22Rv1 (cell line): ENCODE measurements around the gene PPP4R3C.

Experiments used
- ZFX ChIP-seq: fragments of 450-650 bp; IDR thresholded peaks from 2 replicates; pipeline ENCODE4 v1.6.1; 2017; ENCODE audit warnings: antibody characterized with exemption, borderline replicate concordance
- TF ChIP-seq, protein P1 (sequence below): fragments of 450-650 bp; IDR thresholded peaks from 2 replicates; pipeline ENCODE4 v1.5.1; 2017; ENCODE audit warnings: mild to moderate bottlenecking

DNA sequence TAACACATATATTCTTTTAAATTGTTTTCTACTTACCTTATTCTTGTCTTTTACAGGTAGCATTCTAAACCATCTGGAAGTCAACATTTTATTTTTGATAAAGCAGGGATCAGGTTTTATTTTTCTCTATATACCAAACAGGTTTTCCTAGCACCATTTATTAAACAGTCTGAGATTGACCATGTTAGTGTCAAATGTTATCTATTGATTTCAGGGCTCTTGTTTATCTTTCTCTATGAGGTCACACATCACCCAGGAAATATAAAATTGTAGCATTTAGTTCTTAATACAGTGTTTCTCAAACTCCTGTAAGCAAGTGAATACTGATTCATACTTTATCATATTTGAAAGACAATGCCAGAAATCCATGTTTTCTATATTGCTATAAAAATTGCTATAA lies 28.1 kb downstream of the PPP4R3C start:
- TF ChIP-seq, protein P1, sequence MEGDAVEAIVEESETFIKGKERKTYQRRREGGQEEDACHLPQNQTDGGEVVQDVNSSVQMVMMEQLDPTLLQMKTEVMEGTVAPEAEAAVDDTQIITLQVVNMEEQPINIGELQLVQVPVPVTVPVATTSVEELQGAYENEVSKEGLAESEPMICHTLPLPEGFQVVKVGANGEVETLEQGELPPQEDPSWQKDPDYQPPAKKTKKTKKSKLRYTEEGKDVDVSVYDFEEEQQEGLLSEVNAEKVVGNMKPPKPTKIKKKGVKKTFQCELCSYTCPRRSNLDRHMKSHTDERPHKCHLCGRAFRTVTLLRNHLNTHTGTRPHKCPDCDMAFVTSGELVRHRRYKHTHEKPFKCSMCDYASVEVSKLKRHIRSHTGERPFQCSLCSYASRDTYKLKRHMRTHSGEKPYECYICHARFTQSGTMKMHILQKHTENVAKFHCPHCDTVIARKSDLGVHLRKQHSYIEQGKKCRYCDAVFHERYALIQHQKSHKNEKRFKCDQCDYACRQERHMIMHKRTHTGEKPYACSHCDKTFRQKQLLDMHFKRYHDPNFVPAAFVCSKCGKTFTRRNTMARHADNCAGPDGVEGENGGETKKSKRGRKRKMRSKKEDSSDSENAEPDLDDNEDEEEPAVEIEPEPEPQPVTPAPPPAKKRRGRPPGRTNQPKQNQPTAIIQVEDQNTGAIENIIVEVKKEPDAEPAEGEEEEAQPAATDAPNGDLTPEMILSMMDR: no peak
- TF ChIP-seq ZFX: no peak
